Ovary (tissue), 3 donors: ENCODE measurements around the gene TMEM135.

Source experiments
- POLR2A ChIP-seq: fragments of 450-650 bp; IDR thresholded peaks from one replicate; pipeline ENCODE4 v1.6.1; 2017; ENCODE audit warnings: antibody characterized with exemption, mild to moderate bottlenecking, moderate library complexity
- TF ChIP-seq, protein P1 (sequence below), 3 donors: fragments of 450-650 bp in 2 of 3; fragments of 200-600 bp in 1 of 3; IDR thresholded peaks; one replicate each; pipeline versions ENCODE4 v1.5.1 to v1.8.0; 2016 to 2022; ENCODE audit warnings: antibody characterized with exemption in 3 of 3, mild to moderate bottlenecking in 1 of 3
- donor health status: DM: no; HTN: no; CAD: no.

DNA sequence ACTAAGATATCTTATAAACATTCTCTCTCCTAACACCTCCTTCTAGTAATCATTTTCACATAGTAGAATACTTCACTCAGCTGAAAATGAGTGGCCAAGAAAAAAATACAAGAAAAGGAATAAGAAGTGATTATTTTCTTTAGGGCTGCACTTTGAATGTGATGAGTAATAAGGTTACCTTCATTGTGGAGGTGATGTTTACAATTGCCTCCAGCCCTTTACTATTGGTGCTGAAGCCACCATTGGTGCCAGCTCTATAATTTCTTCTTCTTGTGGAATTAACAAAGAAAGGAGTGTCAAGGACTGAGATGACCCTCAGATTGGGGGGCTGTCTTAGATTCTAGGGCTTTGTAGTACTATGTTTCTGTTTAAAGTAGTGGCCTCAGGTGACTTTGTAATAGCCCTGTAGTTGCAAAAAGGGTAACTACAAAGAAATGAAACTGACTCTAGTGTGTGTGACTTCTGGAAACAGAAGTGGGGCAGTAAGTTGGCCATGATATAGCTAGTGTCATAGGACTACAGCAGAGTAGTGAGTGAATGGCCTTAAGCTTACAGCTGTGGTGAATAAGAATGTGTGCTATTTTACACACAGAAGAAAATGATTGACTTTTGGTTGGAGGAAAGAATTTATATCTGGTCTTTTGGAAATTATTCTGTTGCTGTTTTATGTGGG is 287.2 kb downstream of the TMEM135 start:
- TF ChIP-seq POLR2A, result no peak
- TF ChIP-seq, protein P1, sequence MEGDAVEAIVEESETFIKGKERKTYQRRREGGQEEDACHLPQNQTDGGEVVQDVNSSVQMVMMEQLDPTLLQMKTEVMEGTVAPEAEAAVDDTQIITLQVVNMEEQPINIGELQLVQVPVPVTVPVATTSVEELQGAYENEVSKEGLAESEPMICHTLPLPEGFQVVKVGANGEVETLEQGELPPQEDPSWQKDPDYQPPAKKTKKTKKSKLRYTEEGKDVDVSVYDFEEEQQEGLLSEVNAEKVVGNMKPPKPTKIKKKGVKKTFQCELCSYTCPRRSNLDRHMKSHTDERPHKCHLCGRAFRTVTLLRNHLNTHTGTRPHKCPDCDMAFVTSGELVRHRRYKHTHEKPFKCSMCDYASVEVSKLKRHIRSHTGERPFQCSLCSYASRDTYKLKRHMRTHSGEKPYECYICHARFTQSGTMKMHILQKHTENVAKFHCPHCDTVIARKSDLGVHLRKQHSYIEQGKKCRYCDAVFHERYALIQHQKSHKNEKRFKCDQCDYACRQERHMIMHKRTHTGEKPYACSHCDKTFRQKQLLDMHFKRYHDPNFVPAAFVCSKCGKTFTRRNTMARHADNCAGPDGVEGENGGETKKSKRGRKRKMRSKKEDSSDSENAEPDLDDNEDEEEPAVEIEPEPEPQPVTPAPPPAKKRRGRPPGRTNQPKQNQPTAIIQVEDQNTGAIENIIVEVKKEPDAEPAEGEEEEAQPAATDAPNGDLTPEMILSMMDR (IDR thresholded peaks at IDR 0.05), result no peak
